ENCODE data around the gene KANK4. TPM values are rescaled to one million over a fixed set of nuclear protein-coding genes. Genes with fewer than 3 reads are reported as not detected.
A peak's percentile ranks its signal among the peaks of the same experiment; 100 is the strongest.

KANK4 gene
- polyA plus RNA-seq, 1 donor (not counting 4 experiments of a cell fraction or from before 2014, with no cell fraction given): 0.92 TPM

GRCh38 chr1:62234688-62235087, 84.5 kb downstream of the KANK4 start:
- H3K9me3 ChIP-seq (ENCODE audit: control insufficient read depth, low read depth, low read length): no peaks in the 10 kb centered on the region
- no peaks in the 10 kb centered on the region for H3K79me2 ChIP-seq (ENCODE audit: control insufficient read depth, insufficient read depth, low read length)
- no peaks in the 10 kb centered on the region for H4K20me1 ChIP-seq (ENCODE audit: control insufficient read depth, extremely low read depth, insufficient read depth, low read length)
- no peak overlapping the region for H3K27ac ChIP-seq (ENCODE audit: control insufficient read depth, insufficient read depth, low read length)
- peak overlapping the region; percentile 19 for H3K4me2 ChIP-seq (ENCODE audit: control insufficient read depth, extremely low read depth, insufficient read depth, low read depth, low read length)
- no peak overlapping the region for H3K9ac ChIP-seq (ENCODE audit: control insufficient read depth, extremely low read depth, insufficient read depth, low read length)
- no peaks in the 10 kb centered on the region for H3K36me3 ChIP-seq (ENCODE audit: control insufficient read depth in 2 of 2, extremely low read depth in 1 of 2, insufficient read depth in 2 of 2, low read length in 2 of 2)
- H3K4me3 ChIP-seq (ENCODE audit: control insufficient read depth in 2 of 3, extremely low read depth in 1 of 3, insufficient read depth in 2 of 3, low read depth in 1 of 3, low read length in 3 of 3): no peak overlapping the region
- no peak for DNase-seq (ENCODE audit: low read depth, low spot score)
- no peak overlapping the region for H2AFZ ChIP-seq (ENCODE audit: control insufficient read depth, low read length)
- H3K27me3 ChIP-seq (ENCODE audit: control insufficient read depth, extremely low read depth, insufficient read depth, low read length): no peaks in the 10 kb centered on the region
- H3K4me1 ChIP-seq (ENCODE audit: control insufficient read depth, extremely low read depth, insufficient read depth, low read length): peaks cover 59% of the 10 kb centered on the region
- dilution Hi-C loops (cut with MboI; ENCODE audit: extremely low pct_ligation_motif_present, low sequenced_read_pairs): no loop called here
- no peak for TF ChIP-seq CTCF (optimal IDR thresholded peaks at IDR 0.05 in 1 of 3, IDR thresholded peaks at IDR 0.05 in 1 of 3, conservative IDR thresholded peaks at IDR 0.05 in 1 of 3; ENCODE audit: extremely low read depth in 1 of 3, insufficient read depth in 2 of 3, low read length in 3 of 3)
- no peaks in the 10 kb centered on the region for H3K9me1 ChIP-seq (ENCODE audit: control insufficient read depth, extremely low read depth, insufficient read depth, low read length)
- peak; percentile 61 for FAIRE-seq

DNA sequence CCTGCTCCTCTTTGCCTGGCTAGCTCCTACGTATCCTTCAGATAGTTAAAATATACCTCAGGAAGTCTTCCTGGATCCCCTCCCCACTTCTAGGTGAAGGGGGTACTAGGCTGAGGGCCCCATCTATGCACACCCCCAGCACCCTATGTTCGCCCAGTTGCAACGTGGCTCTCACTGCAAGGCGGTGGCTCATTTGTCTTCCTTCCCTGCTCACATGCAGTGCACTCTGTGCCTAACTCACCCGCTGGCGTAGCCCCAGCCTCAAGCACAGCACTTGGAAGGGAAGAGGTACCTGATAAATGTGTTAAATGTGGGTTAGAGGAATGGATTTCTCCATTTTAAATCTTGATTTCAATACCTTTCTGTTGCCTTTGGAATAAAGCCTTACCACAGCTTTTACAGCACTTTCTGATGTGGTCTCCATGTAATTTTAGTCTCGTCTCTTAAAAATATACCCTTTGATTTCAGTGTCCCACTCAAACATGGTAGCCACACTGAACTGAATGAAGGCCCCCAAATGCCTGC, 85.2 kb downstream of the KANK4 start:
- no peak overlapping the region for H3K4me3 ChIP-seq (ENCODE audit: control insufficient read depth in 2 of 3, extremely low read depth in 1 of 3, insufficient read depth in 2 of 3, low read depth in 1 of 3, low read length in 3 of 3)
- FAIRE-seq (no peak), DNase-seq (ENCODE audit: low read depth, low spot score) (no peak)
- no peaks in the 10 kb centered on the region for H3K9me1 ChIP-seq (ENCODE audit: control insufficient read depth, extremely low read depth, insufficient read depth, low read length)
- H3K27ac ChIP-seq (ENCODE audit: control insufficient read depth, insufficient read depth, low read length): no peak overlapping the region
- H3K9me3 ChIP-seq (ENCODE audit: control insufficient read depth, low read depth, low read length): no peaks in the 10 kb centered on the region
- no peak overlapping the region for H2AFZ ChIP-seq (ENCODE audit: control insufficient read depth, low read length)
- H3K27me3 ChIP-seq (ENCODE audit: control insufficient read depth, extremely low read depth, insufficient read depth, low read length): no peaks in the 10 kb centered on the region
- H3K4me1 ChIP-seq (ENCODE audit: control insufficient read depth, extremely low read depth, insufficient read depth, low read length): peaks cover 64% of the 10 kb centered on the region
- H4K20me1 ChIP-seq (ENCODE audit: control insufficient read depth, extremely low read depth, insufficient read depth, low read length): no peaks in the 10 kb centered on the region
- H3K4me2 ChIP-seq (ENCODE audit: control insufficient read depth, extremely low read depth, insufficient read depth, low read depth, low read length): no peak overlapping the region
- H3K36me3 ChIP-seq (ENCODE audit: control insufficient read depth in 2 of 2, extremely low read depth in 1 of 2, insufficient read depth in 2 of 2, low read length in 2 of 2): no peaks in the 10 kb centered on the region
- no peaks in the 10 kb centered on the region for H3K79me2 ChIP-seq (ENCODE audit: control insufficient read depth, insufficient read depth, low read length)
- TF ChIP-seq CTCF (optimal IDR thresholded peaks at IDR 0.05 in 1 of 3, IDR thresholded peaks at IDR 0.05 in 1 of 3, conservative IDR thresholded peaks at IDR 0.05 in 1 of 3; ENCODE audit: extremely low read depth in 1 of 3, insufficient read depth in 2 of 3, low read length in 3 of 3): no peak
- no peak for TF ChIP-seq EZH2 (IDR thresholded peaks at IDR 0.05; ENCODE audit: low read length)
- no peak overlapping the region for H3K9ac ChIP-seq (ENCODE audit: control insufficient read depth, extremely low read depth, insufficient read depth, low read length)
- dilution Hi-C loops (cut with MboI; ENCODE audit: extremely low pct_ligation_motif_present, low sequenced_read_pairs): no loop called here

All from keratinocyte (primary cell).